H7 (cell line): ENCODE measurements around the gene PRR5L. TPM values are rescaled to one million over a fixed set of nuclear protein-coding genes. Genes with fewer than 3 reads are reported as not detected.
"Not testable (repeated sequence)": the region's sequence is repeated elsewhere in the genome, so short reads cannot be mapped to it uniquely, and the experiment has no call there.

Experiments used
- DNase-seq: peaks from one replicate; pipeline ENCODE4 v3.0.0; 2012
- H3K27me3 ChIP-seq: 2 replicates; pipeline ENCODE4 v1.6.0; 2011; ENCODE audit warnings: mild to moderate bottlenecking, low read length; ENCODE audit not compliant: control insufficient read depth, insufficient read depth
- H3K36me3 ChIP-seq: replicated peaks from 2 replicates; pipeline ENCODE4 v1.5.1; 2011; ENCODE audit warnings: low read length; ENCODE audit not compliant: control insufficient read depth, insufficient read depth
- H3K4me3 ChIP-seq: 2 replicates; pipeline ENCODE4 v1.5.1; 2011; ENCODE audit warnings: low read depth, mild to moderate bottlenecking, control low read depth, low read length, moderate library complexity; ENCODE audit not compliant: insufficient read depth
- total RNA-seq: library from RNA; depleted of rRNA; stranded (reverse); fragments of >200 nt; shearing (Covaris generic); gene quantifications from 2 replicates; pipeline ENCODE4 v1.2.3, GENCODE V29; 2014

Gene PRR5L
- total RNA-seq, 1 experiment from 2014 or later = 5.8 TPM

GRCh38 chr11:36478700-36479329 lies 182.7 kb downstream of the PRR5L start:
- DNase-seq = peak; percentile 39
- Histone ChIP-seq H3K27me3 (no peaks in the 10 kb centered on the region), H3K4me3 (no peak overlapping the region), H3K36me3 (no peaks in the 10 kb centered on the region)

- Histone ChIP-seq H3K27me3 (no peaks in the 10 kb centered on the region), H3K4me3 (no peak overlapping the region), H3K36me3 (peaks cover 3% of the 10 kb centered on the region; the same call in 1 of the 2 replicates)
- no peak for DNase-seq
Observed at GRCh38 chr11:36480833-36481232, 184.7 kb downstream of the PRR5L start.

GRCh38 chr11:36483042-36483441 lies 187.0 kb downstream of the PRR5L start:
- not testable (repeated sequence) for H3K27me3 ChIP-seq, H3K36me3 ChIP-seq, DNase-seq, H3K4me3 ChIP-seq

- Histone ChIP-seq H3K27me3 (no peaks in the 10 kb centered on the region), H3K4me3 (no peak overlapping the region), H3K36me3 (peaks cover 7% of the 10 kb centered on the region)
- no peak for DNase-seq
Observed at GRCh38 chr11:36485298-36486002, 189.4 kb downstream of the PRR5L start.

- Histone ChIP-seq H3K4me3 (no peak overlapping the region), H3K27me3 (no peaks in the 10 kb centered on the region), H3K36me3 (peaks cover 14% of the 10 kb centered on the region)
- DNase-seq = no peak
Observed at GRCh38 chr11:36487619-36488018, 191.5 kb downstream of the PRR5L start.

- peaks cover 14% of the 10 kb centered on the region for H3K36me3 ChIP-seq
- no peak for DNase-seq
- H3K4me3 ChIP-seq = no peak overlapping the region
- no peaks in the 10 kb centered on the region for H3K27me3 ChIP-seq
Observed at GRCh38 chr11:36488096-36488495, 192.0 kb downstream of the PRR5L start.

GRCh38 chr11:36490026-36490806 lies 194.1 kb downstream of the PRR5L start:
- Histone ChIP-seq H3K36me3 (peaks cover 14% of the 10 kb centered on the region), H3K4me3 (no peak overlapping the region), H3K27me3 (no peaks in the 10 kb centered on the region)
- no peak for DNase-seq

- peak; percentile 44 for DNase-seq
- Histone ChIP-seq H3K4me3 (no peak overlapping the region), H3K36me3 (peaks cover 13% of the 10 kb centered on the region), H3K27me3 (no peaks in the 10 kb centered on the region)
Observed at GRCh38 chr11:36492724-36493304, 196.7 kb downstream of the PRR5L start.

GRCh38 chr11:36493332-36493731 lies 197.2 kb downstream of the PRR5L start:
- Histone ChIP-seq H3K4me3 (no peak overlapping the region), H3K27me3 (no peaks in the 10 kb centered on the region), H3K36me3 (peaks cover 13% of the 10 kb centered on the region)
- DNase-seq = no peak

- no peak for DNase-seq
- Histone ChIP-seq H3K36me3 (peaks cover 6% of the 10 kb centered on the region), H3K27me3 (no peaks in the 10 kb centered on the region), H3K4me3 (no peak overlapping the region)
Observed at GRCh38 chr11:36498721-36499120, 202.6 kb downstream of the PRR5L start.

GRCh38 chr11:36499315-36499714 lies 203.2 kb downstream of the PRR5L start:
- DNase-seq = no peak
- H3K27me3 ChIP-seq = no peaks in the 10 kb centered on the region
- H3K36me3 ChIP-seq = peaks cover 6% of the 10 kb centered on the region

GRCh38 chr11:36500315-36500721 lies 204.2 kb downstream of the PRR5L start:
- Histone ChIP-seq H3K36me3 (peaks cover 6% of the 10 kb centered on the region), H3K4me3 (no peak overlapping the region), H3K27me3 (no peaks in the 10 kb centered on the region)
- DNase-seq = no peak

More at GRCh38 chr11:36499315-36499714, 203.2 kb downstream of the PRR5L start:
- no peak overlapping the region for H3K4me3 ChIP-seq

- no peak for DNase-seq
- H3K36me3 ChIP-seq = peaks cover 6% of the 10 kb centered on the region
Observed at GRCh38 chr11:36501236-36501635, 205.1 kb downstream of the PRR5L start.

GRCh38 chr11:36507824-36508489 lies 211.9 kb downstream of the PRR5L start:
- Histone ChIP-seq H3K36me3 (no peaks in the 10 kb centered on the region), H3K4me3 (no peak overlapping the region), H3K27me3 (no peaks in the 10 kb centered on the region)
- DNase-seq = no peak

More at GRCh38 chr11:36501236-36501635, 205.1 kb downstream of the PRR5L start:
- H3K4me3 ChIP-seq = no peak overlapping the region
- H3K27me3 ChIP-seq = no peaks in the 10 kb centered on the region
